Astrocyte of the spinal cord (primary cell): Measurements from ENCODE around the gene UMODL1.

ENCODE experiments used
- DNase-seq: peaks from one replicate; pipeline ENCODE4 v3.0.0; 2011; ENCODE audit warnings: low read depth, low spot score
- H3K4me3 ChIP-seq: 2 replicates; pipeline ENCODE4 v1.5.1; 2011; ENCODE audit warnings: low read depth, mild to moderate bottlenecking, low read length, moderate library complexity
- in situ Hi-C: cut with HindIII; loops from 2 replicates; pipeline ENCODE4 v1.10.0; 2017; ENCODE audit warnings: low sequenced_read_pairs
- TF ChIP-seq, protein P1 (sequence below): IDR thresholded peaks from 2 replicates; pipeline ENCODE4 v1.5.1; 2012; ENCODE audit warnings: low read depth, mild to moderate bottlenecking, low read length, inconsistent platforms

UMODL1 gene

DNA sequence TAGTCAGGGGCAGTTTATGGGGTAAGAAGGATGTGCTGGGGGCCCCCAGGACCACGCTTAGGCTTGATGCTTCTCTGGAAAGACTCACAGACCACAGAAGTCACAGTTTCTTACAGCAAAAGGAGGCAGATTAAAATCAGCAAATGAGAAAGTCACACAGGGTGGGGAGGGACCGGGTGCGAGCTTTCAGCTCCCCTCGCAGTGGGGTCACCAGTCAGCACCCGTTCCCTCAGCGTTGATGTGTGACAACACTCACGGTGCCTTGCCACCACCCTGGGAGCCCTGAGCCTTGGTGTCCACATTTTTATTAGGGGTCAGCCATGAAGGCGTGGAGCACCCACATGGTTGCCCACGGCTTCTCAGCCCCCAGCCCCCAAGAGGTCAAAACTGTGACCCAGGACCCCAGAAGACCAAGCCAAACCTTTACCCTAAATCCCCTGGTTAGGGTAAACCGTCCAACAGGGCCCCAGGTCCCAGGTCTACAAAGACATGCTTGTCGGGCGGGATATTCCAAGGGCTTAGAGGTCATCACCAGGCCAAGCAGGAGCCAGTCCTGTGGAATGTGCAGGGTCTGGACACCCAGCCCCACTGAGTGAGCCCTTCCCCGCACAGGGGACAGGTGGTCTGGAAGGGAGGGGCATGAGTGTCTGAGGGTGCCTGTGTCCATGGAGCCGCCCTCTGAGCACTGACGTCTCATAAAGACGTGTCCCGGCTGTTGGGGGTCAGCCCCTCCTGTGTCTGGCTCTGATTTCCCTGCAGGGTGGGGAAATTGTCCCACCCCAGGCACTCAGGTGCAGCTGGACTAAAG, 83.3 kb downstream of the UMODL1 start:
- in situ Hi-C loops, result no loop called here
- TF ChIP-seq, protein P1, sequence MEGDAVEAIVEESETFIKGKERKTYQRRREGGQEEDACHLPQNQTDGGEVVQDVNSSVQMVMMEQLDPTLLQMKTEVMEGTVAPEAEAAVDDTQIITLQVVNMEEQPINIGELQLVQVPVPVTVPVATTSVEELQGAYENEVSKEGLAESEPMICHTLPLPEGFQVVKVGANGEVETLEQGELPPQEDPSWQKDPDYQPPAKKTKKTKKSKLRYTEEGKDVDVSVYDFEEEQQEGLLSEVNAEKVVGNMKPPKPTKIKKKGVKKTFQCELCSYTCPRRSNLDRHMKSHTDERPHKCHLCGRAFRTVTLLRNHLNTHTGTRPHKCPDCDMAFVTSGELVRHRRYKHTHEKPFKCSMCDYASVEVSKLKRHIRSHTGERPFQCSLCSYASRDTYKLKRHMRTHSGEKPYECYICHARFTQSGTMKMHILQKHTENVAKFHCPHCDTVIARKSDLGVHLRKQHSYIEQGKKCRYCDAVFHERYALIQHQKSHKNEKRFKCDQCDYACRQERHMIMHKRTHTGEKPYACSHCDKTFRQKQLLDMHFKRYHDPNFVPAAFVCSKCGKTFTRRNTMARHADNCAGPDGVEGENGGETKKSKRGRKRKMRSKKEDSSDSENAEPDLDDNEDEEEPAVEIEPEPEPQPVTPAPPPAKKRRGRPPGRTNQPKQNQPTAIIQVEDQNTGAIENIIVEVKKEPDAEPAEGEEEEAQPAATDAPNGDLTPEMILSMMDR, result no peak
- DNase-seq, result no peak
- H3K4me3 ChIP-seq, result no peak overlapping the region

DNA sequence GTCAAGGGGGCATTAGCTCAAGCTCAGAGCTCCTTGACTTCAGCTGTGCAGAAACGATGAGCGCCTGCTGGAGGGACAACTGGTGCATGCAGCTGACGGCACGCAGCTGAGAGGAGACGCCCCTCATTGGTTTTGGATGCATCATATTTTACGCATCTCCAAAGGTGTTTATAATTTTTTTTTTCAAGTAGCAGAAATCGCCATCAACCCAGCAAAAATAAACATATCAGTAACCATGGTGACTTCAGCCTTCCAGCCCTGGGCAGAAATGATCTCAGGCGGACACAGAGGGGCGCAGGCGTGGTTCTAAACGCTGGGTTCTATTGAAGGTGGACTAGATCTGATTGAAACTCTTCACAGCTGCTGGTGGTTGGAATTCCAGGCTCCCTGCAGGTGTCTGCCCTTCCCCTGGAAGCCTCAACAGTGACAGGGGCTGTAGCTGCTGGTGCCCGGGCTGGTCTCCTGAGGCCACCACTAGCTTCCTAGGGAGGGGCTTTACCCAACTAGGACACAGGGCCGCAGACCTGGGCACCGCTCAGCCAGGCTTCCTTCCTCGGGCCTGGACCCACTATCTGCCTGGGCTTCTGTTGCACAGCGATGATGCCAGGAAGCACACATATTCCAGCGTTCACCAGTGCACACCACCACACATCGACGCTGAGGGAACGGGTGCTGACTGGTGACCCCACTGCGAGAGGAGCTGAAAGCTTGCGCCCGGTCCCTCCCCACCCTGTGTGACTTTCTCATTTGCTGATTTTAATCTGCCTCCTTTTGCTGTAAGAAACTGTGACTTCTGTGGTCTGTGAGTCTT, 84.1 kb downstream of the UMODL1 start:
- DNase-seq, result no peak
- no peak overlapping the region for H3K4me3 ChIP-seq
- in situ Hi-C loops, result no loop called here
- TF ChIP-seq, protein P1, result no peak

DNA sequence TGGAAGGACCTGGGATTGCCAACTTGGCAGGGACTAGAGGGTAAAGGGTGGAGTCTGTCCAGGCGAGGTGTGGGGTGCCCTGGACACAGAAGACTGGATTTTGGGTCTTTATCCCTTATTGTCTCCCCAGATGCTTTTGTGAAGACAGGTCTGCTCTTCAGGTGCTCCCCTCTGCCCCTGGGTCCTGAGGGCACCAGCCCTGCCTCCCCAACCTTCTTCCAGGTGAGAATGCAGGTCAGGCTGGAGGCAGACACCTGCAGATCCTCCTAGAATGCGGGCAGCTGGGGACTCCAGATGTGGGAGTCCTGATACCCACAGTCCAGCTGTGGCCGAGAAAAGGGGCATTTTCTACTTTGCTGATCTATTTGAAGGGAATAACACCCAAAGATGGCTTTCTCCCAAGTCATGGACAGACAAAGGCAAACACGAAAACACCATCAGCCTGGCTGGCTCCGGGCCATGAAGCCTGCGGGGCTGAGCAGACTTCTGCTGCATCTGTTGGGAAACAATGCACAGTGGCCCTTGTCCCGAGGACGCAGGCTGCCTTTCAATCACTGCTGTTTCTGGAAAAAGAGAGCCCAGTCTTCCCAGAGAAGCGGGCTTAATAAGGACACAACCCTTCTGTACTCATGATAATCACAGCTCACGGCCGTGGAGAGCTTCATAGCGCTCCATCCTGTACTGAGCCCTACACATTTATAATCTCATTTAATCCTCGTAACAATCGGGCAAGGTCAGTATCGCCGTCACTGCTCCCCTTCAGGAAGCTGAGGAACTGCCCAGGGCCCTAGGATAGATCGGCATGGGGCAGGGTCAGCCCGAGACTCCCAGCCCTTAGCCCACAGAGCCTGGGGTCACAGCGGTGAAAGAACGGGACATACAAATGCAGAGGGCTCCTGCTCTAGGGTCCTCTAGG, 85.8 kb downstream of the UMODL1 start:
- in situ Hi-C loops, result no loop called here
- no peak for DNase-seq

DNA sequence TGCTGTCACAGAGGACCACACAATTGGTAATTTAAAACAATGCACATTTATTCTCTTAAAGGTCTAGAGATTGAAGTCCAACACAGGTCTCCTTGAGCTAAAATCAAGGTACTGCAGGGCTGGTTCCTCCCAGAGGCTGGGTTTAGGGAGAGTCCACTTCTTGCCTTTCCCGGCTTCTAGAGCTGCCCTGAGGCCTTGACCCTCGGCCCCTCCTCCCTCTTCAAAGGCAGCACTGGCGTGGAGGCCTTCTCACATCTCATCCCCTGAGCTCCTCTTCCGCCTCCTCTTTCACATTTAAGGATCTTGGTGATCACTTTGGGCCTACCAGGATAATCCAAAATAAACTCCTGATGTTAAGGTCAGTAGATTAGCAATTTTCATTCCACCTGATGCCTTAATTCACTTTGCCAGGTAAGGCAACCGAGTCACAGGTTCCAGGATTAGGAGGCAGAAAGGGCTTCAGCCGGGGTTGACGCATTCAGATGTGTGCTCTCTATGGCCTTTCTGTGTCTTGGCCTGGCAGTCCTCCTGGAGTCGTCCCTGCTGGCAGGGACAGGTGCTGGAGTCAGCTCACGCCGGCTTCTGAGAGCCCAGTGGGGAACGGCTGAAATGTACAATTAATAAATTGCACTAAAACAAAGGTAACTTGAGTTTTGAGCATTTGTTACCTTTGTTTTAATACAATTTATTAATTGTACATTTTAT, 86.6 kb downstream of the UMODL1 start:
- DNase-seq, result no peak
- TF ChIP-seq, protein P1, result no peak
- H3K4me3 ChIP-seq, result no peak overlapping the region
- in situ Hi-C loops, result no loop called here

More for the DNA sequence above, 85.8 kb downstream of the UMODL1 start:
- TF ChIP-seq, protein P1, result no peak
- no peak overlapping the region for H3K4me3 ChIP-seq

DNA sequence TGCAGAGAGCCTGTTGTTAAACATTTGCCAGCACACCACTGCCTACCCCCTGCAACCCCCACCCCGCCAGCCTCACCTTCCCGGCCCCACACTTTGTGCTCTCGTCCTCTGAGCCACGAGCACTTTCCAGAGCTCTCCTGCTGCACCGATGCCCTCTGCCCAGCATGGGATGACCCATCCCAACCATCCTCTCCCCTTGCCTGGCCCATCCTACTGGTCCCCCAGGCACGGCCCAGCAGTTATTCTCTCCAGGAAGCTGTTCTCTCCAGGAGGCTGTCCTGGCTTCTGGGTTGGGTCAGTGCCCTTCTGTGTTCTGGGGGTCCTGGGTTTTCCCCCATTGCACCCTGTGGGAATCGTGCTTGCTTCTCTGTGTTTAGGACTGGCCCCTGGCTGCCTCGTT, 87.7 kb downstream of the UMODL1 start:
- TF ChIP-seq, protein P1, result no peak
- DNase-seq, result no peak
- in situ Hi-C loops, result no loop called here
- no peak overlapping the region for H3K4me3 ChIP-seq
